Heart right ventricle (tissue), 16 donors: ENCODE results near the gene GTF2H4. TPM values are rescaled to one million over a fixed set of nuclear protein-coding genes. Genes with fewer than 3 reads are reported as not detected.

ENCODE experiments used
- ATAC-seq, 8 donors: fragments of 200-7000 bp; cut with Tn5 transposase; one replicate each; pipeline ENCODE4 v1.9.1; 2020; ENCODE audit warnings: mild to moderate bottlenecking in 8 of 8, moderate library complexity in 8 of 8, moderate number of reproducible peaks in 1 of 8
- DNase-seq, 2 donors: peaks; one replicate each; pipeline ENCODE4 v3.0.0-alpha.2; 2020
- H3K27ac ChIP-seq, 10 donors: fragments of 200-600 bp; sonication (generic) in 2 of 10; one replicate each; pipeline versions ENCODE4 v1.5.0 to v1.8.0; 2020 to 2022; ENCODE audit warnings: mild to moderate bottlenecking in 3 of 10
- H3K27me3 ChIP-seq, 7 donors: fragments of 200-600 bp; one replicate each; pipeline ENCODE4 v1.8.0; 2021 to 2022; ENCODE audit warnings: mild to moderate bottlenecking in 2 of 7
- H3K36me3 ChIP-seq, 9 donors: fragments of 200-600 bp; sonication (generic) in 1 of 9; one replicate each; pipeline versions ENCODE4 v1.5.0 to v1.8.0; 2020 to 2022; ENCODE audit warnings: mild to moderate bottlenecking in 2 of 9
- H3K4me1 ChIP-seq, 9 donors: fragments of 200-600 bp; sonication (generic) in 1 of 9; one replicate each; pipeline versions ENCODE4 v1.5.0 to v1.8.0; 2020 to 2022; ENCODE audit warnings: mild to moderate bottlenecking in 4 of 9
- H3K4me3 ChIP-seq, 10 donors: fragments of 200-600 bp; sonication (generic) in 2 of 10; one replicate each; pipeline versions ENCODE4 v1.5.0 to v1.8.0; 2020 to 2022; ENCODE audit warnings: mild to moderate bottlenecking in 7 of 10, moderate library complexity in 2 of 10
- H3K9me3 ChIP-seq, 11 donors: fragments of 200-600 bp in 10 of 11; sonication (generic) in 2 of 11; one replicate each; pipeline versions ENCODE4 v1.5.0 to v1.8.0; 2013 to 2022; ENCODE audit warnings: mild to moderate bottlenecking in 2 of 11, control low read depth in 1 of 11, moderate library complexity in 1 of 11
- CTCF ChIP-seq, 9 donors: fragments of 200-600 bp; sonication (generic) in 2 of 9; IDR thresholded peaks; one replicate each; pipeline versions ENCODE4 v1.5.0 to v1.8.0; 2021 to 2022; ENCODE audit warnings: antibody characterized with exemption in 9 of 9, mild to moderate bottlenecking in 5 of 9, moderate library complexity in 1 of 9
- WGBS, 2 donors: extraction: QIAGEN DNeasy Blood & Tissue Kit; methylation state at CpG; one replicate each; pipeline ENCODE4 v1.1.7; 2013; ENCODE audit warnings: inconsistent platforms in 1 of 2; 5-methylcytosine and 5-hydroxymethylcytosine counted together
- intact Hi-C, 10 donors: fragments of 100-400 bp; cut with DNase I; formaldehyde crosslinking; loops; one replicate each; pipeline versions ENCODE4 v1.11.1 to v1.14.2; 2022
- polyA plus RNA-seq, 2 donors: library from polyadenylated mRNA; stranded (reverse); fragments of 200-250 nt; gene quantifications; one replicate each; pipeline ENCODE4 v1.2.3, GENCODE V29; 2013
- total RNA-seq, 10 donors: library from RNA; stranded (reverse); fragmentation: NEBNext Ultra II Directional in 3 of 10; extraction: Animal tissue kit (Norgen Biotek cat#: 25700) in 3 of 10; gene quantifications; one replicate each; pipeline versions ENCODE4 v1.2.1 to v1.2.4, GENCODE V29; 2021 to 2023
- donor health status: Arrhythmogenic right ventricular cardiomyopathy.
- donor health status: ischemic (EF 13 %, LVEDD 7.1; RV severe dilation, severe dysfunction).
- donor health status: healthy with polysubstance abuse.
- donor health status: DM: no; HTN: yes; CAD: no.
- donor health status: DM: no; HTN: no; CAD: no.
- donor health status: ischemic (EF 25% LVEDD 6.9; RV normal size, moderate dysfunction).
- donor health status: ischemic (EF 25% LVEDD 5.7; RV mildly dilated, moderate dysfunction).
- donor health status: healthy.
- donor health status: DM: yes; HTN: yes; CAD: no.
- donor health status: Ischemic cardiomyopathy.
- donor health status: ischemic (EF 35%, LVEDD 5.7; RV mildly dilated, moderate dysfunction).
- donor health status: nonischemic (EF 11% LVEDD 7.7; RV severe dilation, severe dysfunction).
- donor health status: DM: yes; HTN: yes; CAD: no.
- donor health status: PGD.
- donor health status: ischemic (EF 29% LVEDD 5.4; RV normal size, mild dysfunction).
- donor health status: nonischemic (EF 23%, LVEDD 6.1; RV moderate dilation, normal function).

Gene GTF2H4
- total and polyA plus RNA-seq, 12 donors = 8.3 to 27.0 (median 13.2) TPM

- TF ChIP-seq CTCF (IDR thresholded peaks at IDR 0.05) = peak in 8 of 9 donors; percentile 7 to 65 (median 42)
- peaks cover 5 to 31% (median 24%) of the 10 kb centered on the region in 9 donors for H3K4me1 ChIP-seq
- 0% methylated on average over 50 to 52 of the region's 52 CpGs for WGBS, 2 donors
- peaks cover 0 to 72% (median 36%) of the 10 kb centered on the region in 9 donors for H3K36me3 ChIP-seq
- H3K27me3 ChIP-seq = no peaks in the 10 kb centered on the region
- peak within 1 kb of the TSS; percentile 76 to 98 (median 93) for H3K27ac ChIP-seq
- peak; percentile 90 to 92 for DNase-seq
- peak within 1 kb of the TSS; percentile 40 to 86 (median 62) for H3K4me3 ChIP-seq
- intact Hi-C loops = loop anchor here in 6 of 10 donors (1.0 to 10.0 kb wide), 6 partner anchors 129 to 158 kb away; no protein-coding TSS in a partner anchor
- ATAC-seq = peak; percentile 94 to 98 (median 97)
- no peaks in the 10 kb centered on the region for H3K9me3 ChIP-seq
These were observed 6.3 kb downstream of the GTF2H4 start, which contains the start of gene VARS2 for GRCh38 chr6:30914076-30914853. Gene VARS2 (plus strand): TSS chr6:30914238. CDS start chr6:30914837, 599 bp downstream.

DNA sequence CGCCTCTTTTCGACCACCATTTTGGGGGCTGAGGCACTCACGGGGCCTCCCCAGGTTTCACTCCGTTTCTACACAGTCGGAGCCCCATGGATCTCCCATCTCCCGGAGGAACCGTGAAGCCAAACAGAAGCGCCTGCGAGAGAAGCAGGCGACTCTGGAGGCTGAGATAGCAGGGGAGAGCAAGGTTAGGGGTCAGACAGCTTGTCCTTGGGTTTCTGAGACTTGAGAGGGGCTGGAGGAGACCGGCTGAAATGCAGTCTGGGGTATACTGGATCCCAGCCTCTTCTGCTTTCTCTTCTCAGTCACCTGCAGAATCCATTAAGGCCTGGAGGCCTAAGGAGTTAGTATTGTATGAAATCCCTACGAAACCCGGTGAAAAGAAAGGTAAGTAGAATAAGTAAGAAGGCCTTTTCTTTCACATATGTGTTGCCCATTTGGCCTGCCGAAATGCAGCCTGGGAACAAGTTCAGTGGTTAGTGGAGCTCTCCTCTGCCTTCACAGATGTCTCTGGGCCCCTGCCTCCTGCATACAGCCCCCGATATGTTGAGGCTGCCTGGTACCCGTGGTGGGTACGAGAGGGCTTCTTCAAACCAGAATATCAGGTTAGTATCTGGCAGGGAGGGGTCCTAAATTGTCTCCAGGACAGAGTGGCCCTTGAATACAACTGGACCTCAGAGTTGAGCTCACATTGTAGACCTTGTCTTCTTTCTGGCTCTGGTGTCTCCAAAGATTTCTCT lies 7.0 kb downstream of the GTF2H4 start:
- 38 to 39% methylated on average over 17 of the region's 17 CpGs for WGBS, 2 donors
- Histone ChIP-seq H3K27me3 (no peaks in the 10 kb centered on the region), H3K4me3 (peak overlapping the region; percentile 40 to 86 (median 62)), H3K9me3 (no peaks in the 10 kb centered on the region), H3K4me1 (peaks cover 5 to 26% (median 23%) of the 10 kb centered on the region in 9 donors), H3K36me3 (peaks cover 0 to 72% (median 42%) of the 10 kb centered on the region in 9 donors), H3K27ac (peak overlapping the region; percentile 76 to 98 (median 93))
- no peak for TF ChIP-seq CTCF (IDR thresholded peaks at IDR 0.05)
- ATAC-seq (peak in 6 of 8 donors; percentile 1 to 10 (median 3)), DNase-seq (peak in 1 of 2 donors; percentile 12)
- intact Hi-C loops = loop anchor here in 8 of 10 donors (1.0 to 10.0 kb wide), 11 partner anchors 127 to 172 kb away; no protein-coding TSS in a partner anchor

DNA sequence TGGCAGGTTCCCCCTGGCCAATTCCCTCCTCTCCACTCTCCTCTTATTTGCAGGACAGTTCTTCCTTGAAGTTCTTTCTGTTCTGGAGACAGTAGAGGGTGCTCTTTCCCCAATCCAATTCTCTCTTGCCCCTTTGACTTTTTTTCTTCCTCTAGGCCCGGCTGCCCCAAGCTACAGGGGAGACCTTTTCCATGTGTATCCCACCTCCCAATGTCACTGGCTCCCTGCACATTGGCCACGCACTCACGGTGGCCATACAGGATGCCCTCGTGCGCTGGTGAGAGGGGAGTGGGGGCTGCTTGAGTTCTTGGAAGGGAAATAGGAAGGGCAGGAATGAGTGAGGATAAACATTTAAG lies 7.6 kb downstream of the GTF2H4 start:
- WGBS, 2 donors = 14 to 17% methylated on average over 5 of the region's 5 CpGs
- Histone ChIP-seq H3K27me3 (no peaks in the 10 kb centered on the region), H3K4me1 (peaks cover 5 to 26% (median 23%) of the 10 kb centered on the region in 9 donors), H3K4me3 (peak overlapping the region in 2 of 10 donors; percentile 67 to 76), H3K9me3 (no peaks in the 10 kb centered on the region), H3K36me3 (peaks cover 0 to 72% (median 42%) of the 10 kb centered on the region in 9 donors), H3K27ac (peak overlapping the region in 8 of 10 donors; percentile 88 to 98 (median 94))
- DNase-seq = peak in 1 of 2 donors; percentile 49
- ATAC-seq = peak; percentile 10 to 56 (median 37)
- TF ChIP-seq CTCF (IDR thresholded peaks at IDR 0.05) = peak; percentile 28 to 74 (median 69)
- intact Hi-C loops = loop anchor here in 7 of 10 donors (1.0 to 10.0 kb wide), 10 partner anchors 127 to 172 kb away; no protein-coding TSS in a partner anchor

DNA sequence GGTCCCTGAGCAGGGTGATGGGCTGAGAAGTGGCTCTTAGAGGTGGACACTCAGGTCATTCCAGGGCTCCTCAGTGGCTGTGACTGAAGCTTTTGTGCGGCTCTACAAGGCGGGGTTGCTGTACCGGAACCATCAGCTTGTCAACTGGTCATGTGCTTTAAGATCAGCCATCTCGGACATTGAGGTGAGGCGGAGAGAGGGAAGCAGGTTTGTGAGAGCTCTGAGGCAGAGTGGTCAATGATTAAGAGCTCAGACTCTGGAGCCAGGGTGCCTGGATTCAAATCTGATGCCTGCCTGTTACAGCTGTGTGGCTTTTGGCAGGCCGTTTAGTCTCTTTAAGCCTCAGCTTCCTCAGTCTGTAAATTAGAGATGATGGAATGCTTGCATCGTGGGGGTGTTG lies 9.0 kb downstream of the GTF2H4 start:
- Histone ChIP-seq H3K36me3 (peaks cover 0 to 72% (median 44%) of the 10 kb centered on the region in 9 donors), H3K27me3 (no peaks in the 10 kb centered on the region), H3K4me3 (no peak overlapping the region), H3K27ac (no peak overlapping the region), H3K4me1 (peaks cover 5 to 26% (median 23%) of the 10 kb centered on the region in 9 donors), H3K9me3 (no peaks in the 10 kb centered on the region)
- intact Hi-C loops = loop anchor here in 7 of 10 donors (2.0 to 10.0 kb wide), 7 partner anchors 125 to 170 kb away; no protein-coding TSS in a partner anchor
- 96% methylated on average over 7 of the region's 7 CpGs for WGBS, 2 donors
- no peak for ATAC-seq
- DNase-seq = no peak
- no peak for TF ChIP-seq CTCF (IDR thresholded peaks at IDR 0.05)
